ENCODE data around the gene GOLGA7B. TPM values are rescaled to one million over a fixed set of nuclear protein-coding genes. Genes with fewer than 3 reads are reported as not detected.

Gene GOLGA7B
- total RNA-seq, 4 donors from 2014 or later, result 0.29 to 2.3 (median 0.63) TPM

GRCh38 chr10:97915346-97916131 is 65.9 kb downstream of the GOLGA7B start:
- Histone ChIP-seq H3K27ac (no peak overlapping the region), H3K27me3 (no peaks in the 10 kb centered on the region), H3K4me1 (peaks cover 8% of the 10 kb centered on the region in 2 donors), H3K9me3 (no peaks in the 10 kb centered on the region), H3K4me3 (no peak overlapping the region), H3K36me3 (no peaks in the 10 kb centered on the region)
- in situ Hi-C loops (cut with MboI; ENCODE audit: low sequenced_read_pairs in 4 of 4) (loop anchor here (5.0 to 10.0 kb wide), 3 partner anchors 127 to 132 kb away; no protein-coding TSS in a partner anchor), intact Hi-C loops (cut with DNase I; ENCODE audit: low total_unique reads) (no loop called here)
- TF ChIP-seq CTCF (IDR thresholded peaks at IDR 0.05 in 4 of 5, conservative IDR thresholded peaks at IDR 0.05 in 1 of 5) (no peak), POLR2A (IDR thresholded peaks at IDR 0.05) (no peak)
- DNase-seq, result no peak
- ATAC-seq, result no peak

GRCh38 chr10:97916586-97916985 is 66.9 kb downstream of the GOLGA7B start:
- Histone ChIP-seq H3K4me3 (no peak overlapping the region), H3K4me1 (peaks cover 8% of the 10 kb centered on the region in 2 donors), H3K9me3 (no peaks in the 10 kb centered on the region), H3K27me3 (no peaks in the 10 kb centered on the region), H3K27ac (no peak overlapping the region), H3K36me3 (no peaks in the 10 kb centered on the region)
- DNase-seq (peak; percentile 38 to 40), ATAC-seq (peak; percentile 54 to 89)
- intact Hi-C loops (cut with DNase I; ENCODE audit: low total_unique reads), result no loop called here
- TF ChIP-seq POLR2A (IDR thresholded peaks at IDR 0.05) (no peak), CTCF (IDR thresholded peaks at IDR 0.05 in 4 of 5, conservative IDR thresholded peaks at IDR 0.05 in 1 of 5) (no peak)
- in situ Hi-C loops (cut with MboI; ENCODE audit: low sequenced_read_pairs in 4 of 4), result loop anchor here (5.0 to 10.0 kb wide), 3 partner anchors 126 to 131 kb away; no protein-coding TSS in a partner anchor

GRCh38 chr10:97919012-97919411 is 69.4 kb downstream of the GOLGA7B start:
- H3K27me3 ChIP-seq, result no peaks in the 10 kb centered on the region
- peaks cover 8% of the 10 kb centered on the region in 2 donors for H3K4me1 ChIP-seq
- no peak overlapping the region for H3K27ac ChIP-seq
- DNase-seq, result no peak
- H3K36me3 ChIP-seq, result no peaks in the 10 kb centered on the region
- ATAC-seq, result no peak
- H3K9me3 ChIP-seq, result no peaks in the 10 kb centered on the region
- H3K4me3 ChIP-seq, result no peak overlapping the region
- no peak for TF ChIP-seq POLR2A (IDR thresholded peaks at IDR 0.05)
- no peak for TF ChIP-seq CTCF (IDR thresholded peaks at IDR 0.05 in 4 of 5, conservative IDR thresholded peaks at IDR 0.05 in 1 of 5)
- intact Hi-C loops (cut with DNase I; ENCODE audit: low total_unique reads) (no loop called here), in situ Hi-C loops (cut with MboI; ENCODE audit: low sequenced_read_pairs in 4 of 4) (loop anchor here (5.0 to 10.0 kb wide), 3 partner anchors 123 to 128 kb away; no protein-coding TSS in a partner anchor)

DNA sequence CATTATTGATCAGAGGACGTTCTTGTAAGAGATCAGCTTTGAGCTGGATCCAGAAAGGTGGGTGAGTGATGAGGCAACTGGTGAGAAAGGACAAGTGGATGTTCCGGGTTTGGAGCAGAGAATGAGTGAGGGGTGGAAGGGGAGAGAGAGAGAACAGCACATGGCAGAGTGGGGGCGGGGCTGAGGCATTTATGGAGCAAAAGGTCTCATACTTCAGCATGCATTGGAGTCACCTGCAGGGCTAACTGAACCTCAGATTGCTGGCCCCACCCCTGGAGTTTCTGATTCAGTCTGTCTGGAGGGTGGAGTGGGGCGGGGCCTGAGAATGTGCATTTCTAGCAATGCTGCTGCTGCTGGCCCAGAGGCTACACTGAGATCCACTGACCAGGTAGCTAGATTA is 71.2 kb downstream of the GOLGA7B start:
- TF ChIP-seq CTCF (IDR thresholded peaks at IDR 0.05 in 4 of 5, conservative IDR thresholded peaks at IDR 0.05 in 1 of 5) (no peak), POLR2A (IDR thresholded peaks at IDR 0.05) (no peak)
- intact Hi-C loops (cut with DNase I; ENCODE audit: low total_unique reads) (no loop called here), in situ Hi-C loops (cut with MboI; ENCODE audit: low sequenced_read_pairs in 4 of 4) (no loop called here)
- H3K9me3 ChIP-seq, result no peaks in the 10 kb centered on the region
- no peaks in the 10 kb centered on the region for H3K36me3 ChIP-seq
- H3K4me3 ChIP-seq, result no peak overlapping the region
- peaks cover 0 to 2% (median 0%) of the 10 kb centered on the region in 3 donors for H3K27me3 ChIP-seq
- DNase-seq, result no peak
- no peak overlapping the region for H3K27ac ChIP-seq
- peaks cover 6 to 8% of the 10 kb centered on the region in 2 donors for H3K4me1 ChIP-seq
- ATAC-seq, result no peak

Other genes with a start within 250 kb of the GOLGA7B start
- 1 to 10 TPM in 3 of 4 donors, under 1 TPM in 1; 0.51 to 8.7 (median 2.1) TPM for gene MORN4, start 216.3 kb upstream of the GOLGA7B start, total RNA-seq
- 10 to 100 TPM; 16.1 to 18.5 (median 17.9) TPM for gene PI4K2A, start 209.2 kb upstream of the GOLGA7B start, total RNA-seq
- gene AVPI1, start 162.6 kb upstream of the GOLGA7B start, total RNA-seq, result 10 to 100 TPM in 1 of 4 donors, 1 to 10 TPM in 3; 1.4 to 14.1 (median 3.0) TPM
- gene MARVELD1, start 136.1 kb upstream of the GOLGA7B start, total RNA-seq, result 1 to 10 TPM; 3.2 to 5.1 (median 3.9) TPM
- 10 to 100 TPM in 3 of 4 donors, 1 to 10 TPM in 1; 7.6 to 14.9 (median 11.6) TPM for gene ZFYVE27, start 112.7 kb upstream of the GOLGA7B start, total RNA-seq
- 1 to 10 TPM in 1 of 4 donors, under 1 TPM in 2, not detected in 1; 0.25 to 2.2 (median 0.93) TPM for gene SFRP5, start 77.8 kb upstream of the GOLGA7B start, total RNA-seq
- 1 to 10 TPM in 1 of 4 donors, under 1 TPM in 2, not detected in 1; 0.16 to 3.9 (median 0.56) TPM for gene CRTAC1, start 180.8 kb downstream of the GOLGA7B start, total RNA-seq